RWPE2 (cell line): ENCODE measurements around the gene CD79A.

Experiments used
- ATAC-seq: fragments of 200-7000 bp; cut with Tn5 transposase; 3 replicates; pipeline ENCODE4 v1.9.1; 2021; ENCODE audit warnings: low read depth
- DNase-seq: peaks from one replicate; pipeline ENCODE4 v3.0.0-alpha.2; 2020; ENCODE audit warnings: low spot score
- H3K27ac ChIP-seq: fragments of 450-650 bp; 2 replicates; pipeline ENCODE4 v1.5.1; 2017; ENCODE audit warnings: mild to moderate bottlenecking; ENCODE audit not compliant: poor library complexity, severe bottlenecking
- H3K27me3 ChIP-seq: fragments of 250-450 bp; sonication (Bioruptor Pico); 2 replicates; pipeline ENCODE4 v1.5.1; 2021; ENCODE audit warnings: mild to moderate bottlenecking, moderate library complexity; ENCODE audit not compliant: insufficient read depth, poor library complexity, severe bottlenecking
- H3K36me3 ChIP-seq: fragments of 250-450 bp; sonication (Bioruptor Pico); 2 replicates; pipeline ENCODE4 v1.5.1; 2020; ENCODE audit warnings: low read depth, mild to moderate bottlenecking, moderate library complexity
- H3K4me1 ChIP-seq: fragments of 250-450 bp; sonication (Bioruptor Pico); 2 replicates; pipeline ENCODE4 v1.5.1; 2021; ENCODE audit warnings: mild to moderate bottlenecking, moderate library complexity; ENCODE audit not compliant: insufficient read depth, poor library complexity, severe bottlenecking
- H3K4me3 ChIP-seq: fragments of 250-450 bp; sonication (Bioruptor Pico); 2 replicates; pipeline ENCODE4 v1.5.1; 2021; ENCODE audit warnings: mild to moderate bottlenecking, moderate library complexity; ENCODE audit not compliant: severe bottlenecking
- H3K9me3 ChIP-seq: fragments of 250-450 bp; sonication (Bioruptor Pico); 2 replicates; pipeline ENCODE4 v1.5.1; 2021; ENCODE audit warnings: mild to moderate bottlenecking, moderate library complexity; ENCODE audit not compliant: severe bottlenecking
- CTCF ChIP-seq: fragments of 450-650 bp; IDR thresholded peaks from one replicate; pipeline ENCODE4 v1.5.1; 2017; ENCODE audit warnings: mild to moderate bottlenecking, moderate library complexity; ENCODE audit not compliant: poor library complexity, severe bottlenecking

The CD79A gene

GRCh38 chr19:41894350-41894749 lies 17.3 kb downstream of the CD79A start:
- Histone ChIP-seq H3K27ac (no peak overlapping the region), H3K9me3 (no peaks in the 10 kb centered on the region), H3K36me3 (peaks cover 63% of the 10 kb centered on the region), H3K4me1 (no peaks in the 10 kb centered on the region), H3K4me3 (no peak overlapping the region), H3K27me3 (no peaks in the 10 kb centered on the region)
- no peak for TF ChIP-seq CTCF
- no peak for ATAC-seq
- no peak for DNase-seq

GRCh38 chr19:41895745-41896580 lies 18.9 kb downstream of the CD79A start:
- no peak overlapping the region for H3K27ac ChIP-seq

GRCh38 chr19:41896581-41896942 lies 19.5 kb downstream of the CD79A start:
- no peak overlapping the region for H3K27ac ChIP-seq
- no peak for ATAC-seq
- no peaks in the 10 kb centered on the region for H3K27me3 ChIP-seq
- H3K36me3 ChIP-seq = peaks cover 69% of the 10 kb centered on the region
- DNase-seq = no peak
- H3K9me3 ChIP-seq = no peaks in the 10 kb centered on the region
- H3K4me1 ChIP-seq = no peaks in the 10 kb centered on the region
- no peak overlapping the region for H3K4me3 ChIP-seq
- TF ChIP-seq CTCF = no peak

More at GRCh38 chr19:41895745-41896580, 18.9 kb downstream of the CD79A start:
- ATAC-seq (peak; percentile 41; the same call in 2 of the 3 replicates), DNase-seq (no peak)
- Histone ChIP-seq H3K4me3 (no peak overlapping the region), H3K36me3 (peaks cover 67% of the 10 kb centered on the region), H3K9me3 (no peaks in the 10 kb centered on the region), H3K27me3 (no peaks in the 10 kb centered on the region), H3K4me1 (no peaks in the 10 kb centered on the region)
- peak; percentile 14 for TF ChIP-seq CTCF

GRCh38 chr19:41897181-41897580 lies 20.1 kb downstream of the CD79A start:
- Histone ChIP-seq H3K36me3 (peaks cover 69% of the 10 kb centered on the region), H3K27ac (no peak overlapping the region), H3K27me3 (no peaks in the 10 kb centered on the region), H3K9me3 (no peaks in the 10 kb centered on the region), H3K4me1 (no peaks in the 10 kb centered on the region), H3K4me3 (no peak overlapping the region)
- DNase-seq (no peak), ATAC-seq (no peak)
- TF ChIP-seq CTCF = no peak

- DNase-seq = no peak
- no peak overlapping the region for H3K27ac ChIP-seq
Observed at GRCh38 chr19:41897820-41898219, 20.7 kb downstream of the CD79A start.

More at GRCh38 chr19:41897820-41898219, 20.7 kb downstream of the CD79A start:
- Histone ChIP-seq H3K4me3 (no peak overlapping the region), H3K36me3 (peaks cover 68% of the 10 kb centered on the region), H3K27me3 (no peaks in the 10 kb centered on the region), H3K4me1 (no peaks in the 10 kb centered on the region), H3K9me3 (no peaks in the 10 kb centered on the region)
- TF ChIP-seq CTCF = no peak
- ATAC-seq = no peak
